Measurements from ENCODE around the gene HLCS. TPM values are rescaled to one million over a fixed set of nuclear protein-coding genes. Genes with fewer than 3 reads are reported as not detected.

The HLCS gene
- polyA plus RNA-seq, 1 of the 3 experiments (the other 2 are of a cell fraction), result 13.0 TPM

- H3K4me3 ChIP-seq (ENCODE audit: low read depth in 2 of 2, low read length in 1 of 2), result no peak overlapping the region
- H3K4me1 ChIP-seq (ENCODE audit: control insufficient read depth in 1 of 2, insufficient read depth in 2 of 2, low read depth in 1 of 2, low read length in 1 of 2), result peaks cover 0 to 6% of the 10 kb centered on the region in 2 experiments; a peak in 1 of 4 replicates
- no peak overlapping the region for H3K4me2 ChIP-seq
- no peaks in the 10 kb centered on the region for H3K9me3 ChIP-seq
- no peak overlapping the region for H3K27ac ChIP-seq (ENCODE audit: low read depth in 2 of 2, low read length in 1 of 2)
- CTCF ChIA-PET, result interaction anchor here (1.1 kb wide), 1 partner anchor 14 kb away, joined by 3 read pairs; no protein-coding TSS in a partner anchor
- H3K9me2 ChIP-seq, result no peaks in the 10 kb centered on the region
- H3K9ac ChIP-seq, result no peak overlapping the region
- peaks cover 84% of the 10 kb centered on the region for H3K27me3 ChIP-seq (ENCODE audit: insufficient read depth)
- H2AFZ ChIP-seq (ENCODE audit: low read depth), result no peak overlapping the region
- no peaks in the 10 kb centered on the region for H4K20me1 ChIP-seq (ENCODE audit: insufficient read depth)
- WGBS (ENCODE audit: low lambda C conversion rate), result 32% methylated on average over 9 of the region's 9 CpGs
- H3K79me2 ChIP-seq (ENCODE audit: insufficient read depth), result no peaks in the 10 kb centered on the region
- H3K36me3 ChIP-seq (replicated peaks in 1 of 2; ENCODE audit: control insufficient read depth in 1 of 2, insufficient read depth in 2 of 2, low read length in 1 of 2), result no peaks in the 10 kb centered on the region
- no peak for TF ChIP-seq CTCF (IDR thresholded peaks at IDR 0.05)
- TF ChIP-seq ELF1 (IDR thresholded peaks at IDR 0.05), result no peak
- TF ChIP-seq ZBTB33 (IDR thresholded peaks at IDR 0.05; ENCODE audit: borderline replicate concordance, low read depth), result no peak
- no peak for TF ChIP-seq IRF3 (IDR thresholded peaks at IDR 0.05; ENCODE audit: low read depth, low read length)
- DNase-seq, result no peak
- no peaks in the 10 kb centered on the region for H3F3A ChIP-seq (replicated peaks; ENCODE audit: insufficient read depth)
- POLR2A ChIA-PET, result no interaction called here
These were observed 249.6 kb downstream of the HLCS start for GRCh38 chr21:36716836-36717235.

- WGBS (ENCODE audit: low lambda C conversion rate), result 10% methylated on average over 2 of the region's 2 CpGs
- Histone ChIP-seq H2AFZ (ENCODE audit: low read depth) (no peak overlapping the region), H3K27ac (ENCODE audit: low read depth in 2 of 2, low read length in 1 of 2) (no peak overlapping the region), H3K36me3 (replicated peaks in 1 of 2; ENCODE audit: control insufficient read depth in 1 of 2, insufficient read depth in 2 of 2, low read length in 1 of 2) (no peaks in the 10 kb centered on the region), H3F3A (replicated peaks; ENCODE audit: insufficient read depth) (no peaks in the 10 kb centered on the region), H3K4me3 (ENCODE audit: low read depth in 2 of 2, low read length in 1 of 2) (no peak overlapping the region), H4K20me1 (ENCODE audit: insufficient read depth) (no peaks in the 10 kb centered on the region), H3K9ac (no peak overlapping the region), H3K27me3 (ENCODE audit: insufficient read depth) (peaks cover 81% of the 10 kb centered on the region), H3K4me2 (no peak overlapping the region), H3K79me2 (ENCODE audit: insufficient read depth) (no peaks in the 10 kb centered on the region), H3K9me2 (no peaks in the 10 kb centered on the region), H3K4me1 (ENCODE audit: control insufficient read depth in 1 of 2, insufficient read depth in 2 of 2, low read depth in 1 of 2, low read length in 1 of 2) (peaks cover 0 to 6% of the 10 kb centered on the region in 2 experiments; a peak in 1 of 4 replicates), H3K9me3 (no peaks in the 10 kb centered on the region)
- TF ChIP-seq EP300 (IDR thresholded peaks at IDR 0.05; ENCODE audit: borderline replicate concordance in 1 of 2, low read depth in 1 of 2, low read length in 1 of 2) (no peak), RFX5 (IDR thresholded peaks at IDR 0.05; ENCODE audit: low read length) (no peak), ELF1 (IDR thresholded peaks at IDR 0.05) (no peak), CHD2 (IDR thresholded peaks at IDR 0.05; ENCODE audit: low read length, partially characterized antibody) (no peak), NFIC (IDR thresholded peaks at IDR 0.05; ENCODE audit: borderline replicate concordance) (no peak), POLR2AphosphoS5 (IDR thresholded peaks at IDR 0.05; ENCODE audit: low read depth, low read length) (no peak), SIN3A (IDR thresholded peaks at IDR 0.05; ENCODE audit: borderline replicate concordance, low read depth, low read length) (no peak), IRF3 (IDR thresholded peaks at IDR 0.05; ENCODE audit: low read depth, low read length) (no peak), RAD21 (IDR thresholded peaks at IDR 0.05; ENCODE audit: low read length) (no peak), REST (IDR thresholded peaks at IDR 0.05; ENCODE audit: low read depth, low read length) (no peak), EZH2phosphoT487 (IDR thresholded peaks at IDR 0.05; ENCODE audit: borderline replicate concordance, low read depth) (no peak), FOXJ3 (CRISPR knock-in tag; IDR thresholded peaks at IDR 0.05) (no peak), YY1 (IDR thresholded peaks at IDR 0.05; ENCODE audit: low read depth) (no peak), MEF2A (IDR thresholded peaks at IDR 0.05; ENCODE audit: borderline replicate concordance, low read depth) (no peak)
- no peak for DNase-seq
- CTCF ChIA-PET, result interaction anchor here (1.1 kb wide), 1 partner anchor 14 kb away, joined by 3 read pairs; no protein-coding TSS in a partner anchor
- POLR2A ChIA-PET, result no interaction called here
These were observed 250.1 kb downstream of the HLCS start for GRCh38 chr21:36716387-36716786.
